ENCODE data around the gene OVCH1. TPM values are rescaled to one million over a fixed set of nuclear protein-coding genes. Genes with fewer than 3 reads are reported as not detected.

Gene OVCH1
- total RNA-seq, 1 experiment from 2014 or later: not detected

DNA sequence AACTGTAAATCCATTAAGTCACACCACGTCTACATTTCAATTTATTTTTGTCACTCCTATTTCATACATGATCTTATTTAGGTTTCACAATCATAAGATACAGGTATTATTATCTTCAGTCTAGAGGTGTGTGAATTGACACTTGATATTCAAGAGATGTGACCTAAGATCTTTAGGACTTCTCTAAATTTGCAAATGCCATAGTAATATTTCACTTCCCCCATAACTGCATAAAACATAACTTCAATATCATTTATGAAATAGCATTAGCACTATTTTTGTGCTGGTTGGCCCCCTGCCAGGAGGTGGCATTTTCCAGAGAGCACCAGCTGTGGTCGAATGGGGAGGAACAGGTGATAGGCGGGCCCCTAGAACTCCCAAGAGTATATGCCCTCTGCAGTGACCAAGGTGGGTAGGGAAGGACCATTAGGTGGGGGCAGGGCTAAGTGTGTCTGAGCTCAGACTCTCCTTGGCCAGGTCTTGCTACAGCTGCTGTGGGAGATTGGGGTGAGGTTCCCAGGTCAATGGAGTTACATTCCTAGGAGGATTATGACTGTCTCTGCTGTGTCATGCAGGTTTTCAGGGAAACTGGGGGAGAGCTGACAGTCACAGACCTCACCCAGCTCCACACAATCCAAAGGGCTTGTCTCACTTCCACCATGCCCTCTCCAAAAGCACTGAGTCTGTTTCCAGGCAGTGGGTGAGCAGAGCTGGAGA, 67.3 kb downstream of the OVCH1 start:
- H3K9me3 Mint-ChIP-seq: no peaks in the 10 kb centered on the region; a peak in 1 of 5 replicates
- H3K4me3 Mint-ChIP-seq: no peak overlapping the region
- H4K5ac ChIP-seq (ENCODE audit: insufficient read length, low read depth, low read length): no peak overlapping the region
- no peaks in the 10 kb centered on the region for H3K23me2 ChIP-seq (ENCODE audit: insufficient read length, low read depth, low read length, poor library complexity, severe bottlenecking)
- H3T11ph ChIP-seq (ENCODE audit: low read length): no peak overlapping the region
- H2BK20ac ChIP-seq (ENCODE audit: low read depth, low read length, poor library complexity, severe bottlenecking): no peak overlapping the region
- no peak overlapping the region for H3K18ac ChIP-seq (ENCODE audit: insufficient read length, low read depth, low read length)
- no peaks in the 10 kb centered on the region for H3K79me2 ChIP-seq (ENCODE audit: insufficient read depth, low read length)
- H2BK5ac ChIP-seq (ENCODE audit: insufficient read length, low read length): no peak overlapping the region
- DNase-seq: no peak
- H3K36me3 Mint-ChIP-seq (ENCODE audit: insufficient read depth in 1 of 3, low read depth in 3 of 3): no peaks in the 10 kb centered on the region
- no peaks in the 10 kb centered on the region for H3K9me3 ChIP-seq (ENCODE audit: control insufficient read depth, low read depth, low read length)
- H3K79me1 ChIP-seq (ENCODE audit: insufficient read depth, low read depth, low read length, poor library complexity, severe bottlenecking): no peaks in the 10 kb centered on the region
- WGBS (ENCODE audit: extremely low coverage, insufficient read length, low lambda C conversion rate): no CpG with 5 or more reads among the region's 3 CpGs
- H3K4me1 Mint-ChIP-seq: peaks cover 10 to 11% of the 10 kb centered on the region in 2 experiments
- H2BK15ac ChIP-seq (ENCODE audit: low read depth, low read length): no peak overlapping the region
- no peaks in the 10 kb centered on the region for H3K27me3 Mint-ChIP-seq (ENCODE audit: low read depth)
- no peaks in the 10 kb centered on the region for H4K20me1 ChIP-seq (ENCODE audit: control insufficient read depth, insufficient read depth, insufficient read length)
- H3K4ac ChIP-seq (ENCODE audit: low read depth, low read length): no peak overlapping the region
- no peaks in the 10 kb centered on the region for H3K4me1 ChIP-seq (ENCODE audit: insufficient read depth, low read length)
- no peak overlapping the region for H3K27ac ChIP-seq (ENCODE audit: insufficient read length, low read depth, low read length)
- H3K4me2 ChIP-seq (ENCODE audit: insufficient read depth, insufficient read length, low read length): no peak overlapping the region
- no peak overlapping the region for H3K56ac ChIP-seq (ENCODE audit: insufficient read length, low read depth, low read length)
- H2BK120ac ChIP-seq (ENCODE audit: low read depth, low read length, poor library complexity, severe bottlenecking): no peak overlapping the region
- H2BK12ac ChIP-seq (ENCODE audit: insufficient read length, low read depth, low read length): no peak overlapping the region
- H3K9ac ChIP-seq (ENCODE audit: extremely low read depth, insufficient read length, low read length): no peak overlapping the region
- H3K27ac Mint-ChIP-seq: peak overlapping the region; percentile 8 to 94 (median 86); a peak in 5 of 7 replicates
- no peak overlapping the region for H4K91ac ChIP-seq (ENCODE audit: insufficient read length, low read depth, low read length)
- no peak for TF ChIP-seq CTCF (conservative IDR thresholded peaks at IDR 0.05)
- H3K14ac ChIP-seq (ENCODE audit: insufficient read depth, low read length): peak overlapping the region; percentile 45; the same call in 1 of the 2 replicates
- H3K23ac ChIP-seq (ENCODE audit: insufficient read length, low read depth, low read length): no peak overlapping the region
- H3K27me3 ChIP-seq (ENCODE audit: insufficient read depth, low read length): no peaks in the 10 kb centered on the region
- no peak overlapping the region for H4K8ac ChIP-seq (replicated peaks; ENCODE audit: insufficient read length, low read depth, low read length)
- no peak overlapping the region for H2AK5ac ChIP-seq (ENCODE audit: insufficient read length, low read length)
- H2AFZ ChIP-seq (ENCODE audit: low read length): no peak overlapping the region
